Keratinocyte (primary cell): ENCODE data around the gene SKAP1. TPM values are rescaled to one million over a fixed set of nuclear protein-coding genes. Genes with fewer than 3 reads are reported as not detected.

Experiments
- DNase-seq: peaks from one replicate; pipeline ENCODE4 v3.0.0-alpha.2; 2011; ENCODE audit warnings: low read depth, missing footprints, low spot score
- FAIRE-seq: peaks from 2 replicates; lab custom pipeline; 2011; peaks lifted over from hg19 to GRCh38; lab: Jason Lieb, UNC
- H2AFZ ChIP-seq: 2 replicates; pipeline ENCODE4 v1.6.0; 2012; ENCODE audit warnings: low read length, control low read depth, inconsistent platforms; ENCODE audit not compliant: control insufficient read depth
- H3K27ac ChIP-seq: 2 replicates; pipeline ENCODE4 v1.5.1; 2011; ENCODE audit warnings: low read length; ENCODE audit not compliant: control insufficient read depth, insufficient read depth
- H3K27me3 ChIP-seq: 3 replicates; pipeline ENCODE4 v1.6.0; 2011; ENCODE audit warnings: low read length; ENCODE audit not compliant: control insufficient read depth, insufficient read depth; ENCODE audit errors: extremely low read depth
- H3K36me3 ChIP-seq, 2 experiments: 2 replicates in 1 of 2; 3 replicates in 1 of 2; pipeline ENCODE4 v1.5.1; 2011; ENCODE audit warnings: low read length in 2 of 2, mild to moderate bottlenecking in 1 of 2; ENCODE audit not compliant: control insufficient read depth in 2 of 2, insufficient read depth in 2 of 2; ENCODE audit errors: extremely low read depth in 1 of 2
- H3K4me1 ChIP-seq: 3 replicates; pipeline ENCODE4 v1.5.1; 2011; ENCODE audit warnings: low read length; ENCODE audit not compliant: control insufficient read depth, insufficient read depth; ENCODE audit errors: extremely low read depth
- H3K4me2 ChIP-seq: 3 replicates; pipeline ENCODE4 v1.6.0; 2011; ENCODE audit warnings: low read depth, low read length; ENCODE audit not compliant: control insufficient read depth, insufficient read depth; ENCODE audit errors: extremely low read depth
- H3K4me3 ChIP-seq, 3 experiments: fragments of 200-600 bp in 1 of 3; sonication (generic) in 1 of 3; 2 replicates in 2 of 3; 3 replicates in 1 of 3; pipeline ENCODE4 v1.5.1; 2011 to 2016; ENCODE audit warnings: low read length in 3 of 3, mild to moderate bottlenecking in 3 of 3, control low read depth in 2 of 3, inconsistent platforms in 1 of 3, low read depth in 1 of 3, mixed read lengths in 1 of 3, mixed run types in 1 of 3, moderate library complexity in 1 of 3; ENCODE audit not compliant: control insufficient read depth in 2 of 3, insufficient read depth in 2 of 3; ENCODE audit errors: extremely low read depth in 1 of 3
- H3K79me2 ChIP-seq: 2 replicates; pipeline ENCODE4 v1.6.0; 2012; ENCODE audit warnings: low read length; ENCODE audit not compliant: control insufficient read depth, insufficient read depth
- H3K9ac ChIP-seq: 3 replicates; pipeline ENCODE4 v1.6.0; 2011; ENCODE audit warnings: low read length; ENCODE audit not compliant: control insufficient read depth, insufficient read depth; ENCODE audit errors: extremely low read depth
- H3K9me1 ChIP-seq: 3 replicates; pipeline ENCODE4 v1.6.0; 2011; ENCODE audit warnings: low read length; ENCODE audit not compliant: control insufficient read depth, insufficient read depth; ENCODE audit errors: extremely low read depth
- H3K9me3 ChIP-seq: 2 replicates; pipeline ENCODE4 v1.5.1; 2012; ENCODE audit warnings: low read depth, low read length; ENCODE audit not compliant: control insufficient read depth
- H4K20me1 ChIP-seq: 3 replicates; pipeline ENCODE4 v1.6.0; 2011; ENCODE audit warnings: low read length; ENCODE audit not compliant: control insufficient read depth, insufficient read depth; ENCODE audit errors: extremely low read depth
- CTCF ChIP-seq, 3 experiments: IDR thresholded peaks in 1 of 3; conservative IDR thresholded peaks in 1 of 3; optimal IDR thresholded peaks in 1 of 3; 2 replicates in 2 of 3; 3 replicates in 1 of 3; pipeline versions ENCODE3 to v1.5.1; 2011; ENCODE audit warnings: low read length in 3 of 3, mild to moderate bottlenecking in 3 of 3, moderate library complexity in 2 of 3, control low read depth in 1 of 3, inconsistent platforms in 1 of 3; ENCODE audit not compliant: insufficient read depth in 2 of 3; ENCODE audit errors: extremely low read depth in 1 of 3
- EZH2 ChIP-seq: IDR thresholded peaks from one replicate; pipeline ENCODE4 v1.6.1; 2012; ENCODE audit warnings: inconsistent platforms, mild to moderate bottlenecking, low read length, moderate library complexity
- dilution Hi-C: fragments of 300-500 bp; cut with MboI; formaldehyde crosslinking; loops from one replicate; pipeline ENCODE4 v1.7.0; 2020; ENCODE audit warnings: low sequenced_read_pairs; ENCODE audit not compliant: extremely low pct_ligation_motif_present
- polyA plus RNA-seq, 5 experiments: library from polyadenylated mRNA; depleted of rRNA in 3 of 5; stranded (reverse) in 3 of 5; stranded (forward) in 1 of 5; unstranded in 1 of 5; fragments of >200 nt; gene quantifications; 1 replicate in 1 of 5; 2 replicates in 3 of 5; 3 replicates in 1 of 5; pipeline versions ENCODE4 v1.2.1 to v1.2.3, GENCODE V29; 2011 to 2012; ENCODE audit warnings: missing spikeins in 2 of 5, low read depth in 1 of 5, low replicate concordance in 1 of 5
- small RNA-seq, 3 experiments: library from RNA; depleted of rRNA; stranded (forward); fragments of <200 nt; gene quantifications; one replicate each; pipeline ENCODE3, GENCODE V24; 2012; ENCODE audit warnings: low read depth in 3 of 3, low replicate concordance in 1 of 3; ENCODE audit not compliant: insufficient read length in 3 of 3

The SKAP1 gene
- polyA plus RNA-seq, 1 donor (not counting 4 experiments of a cell fraction or from before 2014, with no cell fraction given), result not detected

GRCh38 chr17:48093341-48094045 is 336.5 kb downstream of the SKAP1 start:
- H3K36me3 ChIP-seq, result peaks cover 0 to 4% of the 10 kb centered on the region in 2 experiments
- no peak for FAIRE-seq
- H3K4me1 ChIP-seq, result peaks cover 10% of the 10 kb centered on the region
- H3K27ac ChIP-seq, result no peak overlapping the region
- H3K27me3 ChIP-seq, result no peaks in the 10 kb centered on the region
- no peak for TF ChIP-seq CTCF (optimal IDR thresholded peaks at IDR 0.05 in 1 of 3, IDR thresholded peaks at IDR 0.05 in 1 of 3, conservative IDR thresholded peaks at IDR 0.05 in 1 of 3; ENCODE audit: extremely low read depth in 1 of 3, insufficient read depth in 2 of 3, low read length in 3 of 3)
- no peak for TF ChIP-seq EZH2
- no peaks in the 10 kb centered on the region for H4K20me1 ChIP-seq
- peaks cover 95% of the 10 kb centered on the region for H3K79me2 ChIP-seq
- H3K9ac ChIP-seq, result no peak overlapping the region
- no peak overlapping the region for H3K4me3 ChIP-seq
- no peak for DNase-seq
- dilution Hi-C loops, result no loop called here
- no peaks in the 10 kb centered on the region for H3K9me1 ChIP-seq
- H2AFZ ChIP-seq, result no peak overlapping the region
- no peak overlapping the region for H3K4me2 ChIP-seq
- no peaks in the 10 kb centered on the region for H3K9me3 ChIP-seq

GRCh38 chr17:48084932-48085331 is 345.1 kb downstream of the SKAP1 start:
- Histone ChIP-seq H3K27me3 (no peaks in the 10 kb centered on the region), H3K79me2 (peaks cover 81% of the 10 kb centered on the region), H3K9ac (no peak overlapping the region), H3K27ac (no peak overlapping the region), H3K4me1 (peaks cover 2% of the 10 kb centered on the region), H3K9me3 (no peaks in the 10 kb centered on the region), H3K4me3 (no peak overlapping the region), H4K20me1 (no peaks in the 10 kb centered on the region), H3K36me3 (no peaks in the 10 kb centered on the region), H3K9me1 (no peaks in the 10 kb centered on the region), H3K4me2 (no peak overlapping the region), H2AFZ (no peak overlapping the region)
- DNase-seq (no peak), FAIRE-seq (no peak)
- TF ChIP-seq CTCF (optimal IDR thresholded peaks at IDR 0.05 in 1 of 3, IDR thresholded peaks at IDR 0.05 in 1 of 3, conservative IDR thresholded peaks at IDR 0.05 in 1 of 3; ENCODE audit: extremely low read depth in 1 of 3, insufficient read depth in 2 of 3, low read length in 3 of 3) (no peak), EZH2 (no peak)
- dilution Hi-C loops, result no loop called here

Small RNAs within 50 kb of the gene (small RNA-seq; reads per million reads assigned to genes)
- gene MIR1203 (0 reads per million in 3 experiments), gene RF00012 (0 reads per million in 3 experiments), gene RF00019 (0 reads per million in 3 experiments), gene RNU6-1152P (0 reads per million in 3 experiments), gene RNU6-1201P (0 reads per million in 3 experiments)

Other genes with a start within 250 kb of the SKAP1 start
- gene HOXB1, start 100.8 kb upstream of the SKAP1 start, polyA plus RNA-seq, result not detected in 3 replicates
- gene HOXB2, start 114.9 kb upstream of the SKAP1 start, polyA plus RNA-seq, result 3.0 to 5.7 TPM (median 3.8 TPM) in 3 replicates
- gene HOXB4, start 148.1 kb upstream of the SKAP1 start, polyA plus RNA-seq, result 0.46 to 0.89 TPM (median 0.59 TPM) in 3 replicates
- gene HOXB3, start 160.0 kb upstream of the SKAP1 start, polyA plus RNA-seq, result 0.63 to 1.2 TPM (median 1.1 TPM) in 3 replicates
- 0.04 to 0.19 TPM in 2 of 3 replicates, not detected in the other for gene HOXB5, start 163.6 kb upstream of the SKAP1 start, polyA plus RNA-seq
- 0.62 to 0.77 TPM (median 0.68 TPM) in 3 replicates for gene HOXB6, start 174.8 kb upstream of the SKAP1 start, polyA plus RNA-seq
- 0.68 to 1.2 TPM (median 1.0 TPM) in 3 replicates for gene HOXB7, start 180.8 kb upstream of the SKAP1 start, polyA plus RNA-seq
- not detected in 3 replicates for gene HOXB8, start 185.1 kb upstream of the SKAP1 start, polyA plus RNA-seq
- 0.03 TPM in 1 of 3 replicates, not detected in the others for gene HOXB9, start 196.1 kb upstream of the SKAP1 start, polyA plus RNA-seq